MM.1S (cell line): ENCODE measurements around the gene CNGA1.

ENCODE experiments used
- DNase-seq: peaks from one replicate; pipeline ENCODE4 v3.0.0-alpha.2; 2015
- H2AFZ ChIP-seq: fragments of 300-600 bp; sonication (generic); 2 replicates; pipeline ENCODE4 v1.6.0; 2016; ENCODE audit warnings: antibody characterized with exemption, low read length
- H3F3A ChIP-seq: fragments of 300-600 bp; sonication (generic); 2 replicates; pipeline ENCODE4 v1.6.1; 2016; ENCODE audit warnings: mild to moderate bottlenecking, antibody characterized with exemption, low read length, moderate library complexity, mixed read lengths; ENCODE audit not compliant: insufficient read depth
- H3K27ac ChIP-seq: fragments of 300-600 bp; sonication (generic); 2 replicates; pipeline ENCODE4 v1.5.1; 2016; ENCODE audit warnings: mild to moderate bottlenecking, low read length
- H3K27me3 ChIP-seq: fragments of 300-600 bp; sonication (generic); replicated peaks from 2 replicates; pipeline ENCODE4 v1.6.0; 2016; ENCODE audit warnings: low read length; ENCODE audit not compliant: insufficient read depth
- H3K36me3 ChIP-seq: fragments of 300-600 bp; sonication (generic); replicated peaks from 2 replicates; pipeline ENCODE4 v1.6.1; 2016; ENCODE audit warnings: mild to moderate bottlenecking, low read length, mixed read lengths; ENCODE audit not compliant: insufficient read depth
- H3K4me1 ChIP-seq: fragments of 300-600 bp; sonication (generic); 2 replicates; pipeline ENCODE4 v1.6.1; 2016; ENCODE audit warnings: low read length, mixed read lengths
- H3K4me2 ChIP-seq: fragments of 300-600 bp; sonication (generic); 2 replicates; pipeline ENCODE4 v1.6.0; 2016; ENCODE audit warnings: low read depth, low read length
- H3K4me3 ChIP-seq: fragments of 300-600 bp; sonication (generic); 2 replicates; pipeline ENCODE4 v1.5.1; 2016; ENCODE audit warnings: low read length, mixed read lengths
- H3K79me2 ChIP-seq: fragments of 300-600 bp; sonication (generic); 2 replicates; pipeline ENCODE4 v1.6.1; 2016; ENCODE audit warnings: mixed run types, low read length, mixed read lengths
- H3K9ac ChIP-seq: fragments of 300-600 bp; sonication (generic); 2 replicates; pipeline ENCODE4 v1.6.1; 2016; ENCODE audit warnings: low read length, mixed read lengths
- H3K9me2 ChIP-seq: fragments of 300-600 bp; sonication (generic); replicated peaks from 2 replicates; pipeline ENCODE4 v1.6.1; 2016; ENCODE audit warnings: mild to moderate bottlenecking, low read length, mixed read lengths; ENCODE audit not compliant: insufficient read depth
- H3K9me3 ChIP-seq: fragments of 300-600 bp; sonication (generic); replicated peaks from 2 replicates; pipeline ENCODE4 v1.6.1; 2016; ENCODE audit warnings: mild to moderate bottlenecking, low read length, mixed read lengths; ENCODE audit not compliant: insufficient read depth
- H4K20me1 ChIP-seq: fragments of 300-600 bp; sonication (generic); 2 replicates; pipeline ENCODE4 v1.6.1; 2016; ENCODE audit warnings: mild to moderate bottlenecking, low read length, moderate library complexity, mixed read lengths; ENCODE audit not compliant: insufficient read depth
- CTCF ChIP-seq: fragments of 300-600 bp; sonication (generic); IDR thresholded peaks from 2 replicates; pipeline ENCODE4 v1.5.1; 2016; ENCODE audit warnings: antibody characterized with exemption, low read length, mixed read lengths
- EZH2 ChIP-seq: fragments of 300-600 bp; sonication (generic); optimal IDR thresholded peaks from 2 replicates; pipeline ENCODE3; 2017; ENCODE audit warnings: low read depth, mild to moderate bottlenecking, antibody characterized with exemption, low read length, mixed read lengths
- EZH2phosphoT487 ChIP-seq: fragments of 300-600 bp; sonication (generic); IDR thresholded peaks from 2 replicates; pipeline ENCODE4 v1.6.1; 2018; ENCODE audit warnings: antibody characterized with exemption, low read length

The CNGA1 gene

GRCh38 chr4:47913861-47914219 lies 102.6 kb downstream of the CNGA1 start:
- peak overlapping the region; percentile 75; the same call in 1 of the 2 replicates for H3K27ac ChIP-seq
- peak; percentile 36 for DNase-seq

GRCh38 chr4:47913330-47913729 lies 103.2 kb downstream of the CNGA1 start:
- Histone ChIP-seq H2AFZ (peak overlapping the region; percentile 93), H3K4me2 (peak overlapping the region; percentile 97), H3K9me3 (no peaks in the 10 kb centered on the region), H3K79me2 (peaks cover 40% of the 10 kb centered on the region), H3K4me1 (peaks cover 14% of the 10 kb centered on the region), H3K36me3 (no peaks in the 10 kb centered on the region), H3K4me3 (peak overlapping the region; percentile 92), H4K20me1 (no peaks in the 10 kb centered on the region), H3F3A (no peaks in the 10 kb centered on the region), H3K27me3 (no peaks in the 10 kb centered on the region), H3K9me2 (no peaks in the 10 kb centered on the region), H3K27ac (peak overlapping the region; percentile 75; the same call in 1 of the 2 replicates), H3K9ac (peak overlapping the region; percentile 96)
- no peak for DNase-seq
- no peak for TF ChIP-seq EZH2phosphoT487
- TF ChIP-seq EZH2, result no peak
- no peak for TF ChIP-seq CTCF

More at GRCh38 chr4:47913861-47914219, 102.6 kb downstream of the CNGA1 start:
- peak overlapping the region; percentile 97 for H3K4me2 ChIP-seq
- no peaks in the 10 kb centered on the region for H3K9me3 ChIP-seq
- H3K9me2 ChIP-seq, result no peaks in the 10 kb centered on the region
- H2AFZ ChIP-seq, result peak overlapping the region; percentile 93
- peak overlapping the region; percentile 92 for H3K4me3 ChIP-seq
- H3F3A ChIP-seq, result no peaks in the 10 kb centered on the region
- peaks cover 14% of the 10 kb centered on the region for H3K4me1 ChIP-seq
- H4K20me1 ChIP-seq, result no peaks in the 10 kb centered on the region
- peak overlapping the region; percentile 96 for H3K9ac ChIP-seq
- peaks cover 40% of the 10 kb centered on the region for H3K79me2 ChIP-seq
- H3K36me3 ChIP-seq, result no peaks in the 10 kb centered on the region
- H3K27me3 ChIP-seq, result no peaks in the 10 kb centered on the region
- no peak for TF ChIP-seq EZH2phosphoT487
- 0 out of 2 replicates have a peak, but pooled peaks have one; percentile 4 for TF ChIP-seq CTCF

DNA sequence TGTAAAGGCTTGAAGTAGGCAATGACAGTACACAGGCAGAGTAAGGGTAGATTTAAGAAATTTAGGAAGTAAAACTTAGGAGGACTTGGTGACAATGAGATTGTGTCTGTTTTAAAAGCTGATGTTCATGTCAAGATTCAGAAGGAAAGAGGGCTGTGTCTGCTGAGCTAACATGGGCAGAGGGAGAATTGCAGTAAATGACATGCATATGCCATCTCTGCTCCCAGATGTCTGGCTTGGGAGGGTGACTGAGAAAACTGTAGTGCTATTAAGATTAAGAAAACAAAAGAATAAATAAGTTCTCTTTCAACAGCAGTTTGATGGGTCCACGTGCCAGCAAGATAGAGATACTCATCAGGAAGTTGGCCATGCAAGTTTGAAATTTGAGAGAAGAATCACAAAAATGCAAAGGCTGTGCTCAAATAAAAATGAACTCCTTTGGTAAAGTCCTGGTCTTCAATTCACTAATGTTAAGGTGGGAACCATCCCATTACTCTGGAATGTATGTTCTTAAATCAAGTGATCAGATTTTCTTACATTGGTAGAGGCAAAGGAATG lies 109.3 kb downstream of the CNGA1 start:
- Histone ChIP-seq H3K4me1 (no peaks in the 10 kb centered on the region), H3K36me3 (peaks cover 4% of the 10 kb centered on the region; the same call in 1 of the 2 replicates), H3K79me2 (peaks cover 33% of the 10 kb centered on the region), H3F3A (no peaks in the 10 kb centered on the region), H3K9me3 (no peaks in the 10 kb centered on the region), H3K4me2 (no peak overlapping the region), H4K20me1 (no peaks in the 10 kb centered on the region), H3K4me3 (no peak overlapping the region), H2AFZ (no peak overlapping the region), H3K27me3 (no peaks in the 10 kb centered on the region), H3K9ac (no peak overlapping the region), H3K27ac (no peak overlapping the region), H3K9me2 (no peaks in the 10 kb centered on the region)
- DNase-seq, result no peak
- no peak for TF ChIP-seq EZH2
- no peak for TF ChIP-seq EZH2phosphoT487
- no peak for TF ChIP-seq CTCF
